A673 (cell line): ENCODE data around the gene TSSC4.
A peak's percentile ranks its signal among the peaks of the same experiment; 100 is the strongest.

Source experiments
- CTCF ChIP-seq: fragments of 300-800, 200-600 bp; sonication (generic); conservative IDR thresholded peaks from 2 replicates; pipeline ENCODE4 v1.5.1; 2017; ENCODE audit warnings: low read depth, mild to moderate bottlenecking, antibody characterized with exemption, low read length, moderate library complexity, mixed read lengths
- EZH2 ChIP-seq: fragments of 200-600 bp; sonication (generic); IDR thresholded peaks from 2 replicates; pipeline ENCODE4 v1.6.1; 2017; ENCODE audit warnings: borderline replicate concordance, low read depth, mild to moderate bottlenecking, mixed read lengths, antibody characterized with exemption, low read length; ENCODE audit not compliant: poor library complexity, severe bottlenecking

DNA sequence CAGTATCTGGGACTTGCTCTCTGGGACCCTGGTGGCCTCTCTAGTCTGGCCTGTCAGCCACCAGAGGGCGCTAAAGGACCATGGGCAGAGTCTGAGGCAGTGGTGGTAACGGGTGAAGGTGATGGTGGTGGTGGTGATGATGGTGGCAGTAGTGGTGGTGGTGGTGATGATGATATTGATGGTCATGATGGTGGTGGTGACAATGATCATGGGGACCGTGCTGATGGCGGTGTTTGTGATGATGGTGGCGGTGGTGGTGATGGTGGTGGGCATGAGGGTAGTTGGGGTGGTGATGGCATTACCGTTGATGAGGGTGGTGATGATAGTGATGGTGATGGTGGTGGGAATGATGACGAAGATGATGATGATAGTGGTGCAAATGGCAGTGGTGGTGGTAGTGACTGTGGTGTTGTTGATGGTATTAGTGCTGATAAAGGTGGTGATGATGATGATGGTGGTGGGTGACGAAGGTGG, 27.8 kb downstream of the TSSC4 start:
- TF ChIP-seq CTCF (peak; percentile 71), EZH2 (no peak)
